ENCODE measurements around the gene ASS1.
"Not testable (repeated sequence)": the region's sequence is repeated elsewhere in the genome, so short reads cannot be mapped to it uniquely, and the experiment has no call there.

The ASS1 gene

DNA sequence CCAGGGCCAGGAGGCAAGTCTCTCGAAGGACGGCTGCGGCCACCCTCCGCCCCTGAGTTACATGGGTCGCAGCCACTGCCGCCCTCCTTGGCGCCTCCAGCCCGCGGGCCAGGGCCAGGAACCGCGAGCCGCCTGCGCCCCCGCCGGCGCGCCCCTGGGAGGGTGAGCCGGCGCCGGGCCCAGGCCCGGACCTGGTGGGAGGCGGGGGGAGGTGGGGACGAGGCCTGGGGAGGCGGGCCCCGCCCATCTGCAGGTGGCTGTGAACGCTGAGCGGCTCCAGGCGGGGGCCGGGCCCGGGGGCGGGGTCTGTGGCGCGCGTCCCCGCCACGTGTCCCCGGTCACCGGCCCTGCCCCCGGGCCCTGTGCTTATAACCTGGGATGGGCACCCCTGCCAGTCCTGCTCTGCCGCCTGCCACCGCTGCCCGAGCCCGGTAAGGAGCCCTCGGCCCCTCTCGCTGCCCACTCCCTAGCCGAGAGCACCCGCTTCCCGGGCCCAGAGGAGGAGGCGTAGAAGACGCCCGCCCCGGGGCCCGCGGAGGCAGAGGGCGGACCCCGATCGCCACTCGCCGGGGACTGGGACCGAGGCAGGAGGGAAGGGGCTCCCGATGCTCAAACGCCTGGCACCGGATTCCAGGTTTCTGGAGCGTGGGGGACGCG, at the start of gene ASS1:
Gene ASS1, plus strand, starts transcription at position 397 of the 657 bp plus-strand sequence. CDS start 7,268 bp downstream, outside the sequence.
- DNase-seq: peak; percentile 60

DNA sequence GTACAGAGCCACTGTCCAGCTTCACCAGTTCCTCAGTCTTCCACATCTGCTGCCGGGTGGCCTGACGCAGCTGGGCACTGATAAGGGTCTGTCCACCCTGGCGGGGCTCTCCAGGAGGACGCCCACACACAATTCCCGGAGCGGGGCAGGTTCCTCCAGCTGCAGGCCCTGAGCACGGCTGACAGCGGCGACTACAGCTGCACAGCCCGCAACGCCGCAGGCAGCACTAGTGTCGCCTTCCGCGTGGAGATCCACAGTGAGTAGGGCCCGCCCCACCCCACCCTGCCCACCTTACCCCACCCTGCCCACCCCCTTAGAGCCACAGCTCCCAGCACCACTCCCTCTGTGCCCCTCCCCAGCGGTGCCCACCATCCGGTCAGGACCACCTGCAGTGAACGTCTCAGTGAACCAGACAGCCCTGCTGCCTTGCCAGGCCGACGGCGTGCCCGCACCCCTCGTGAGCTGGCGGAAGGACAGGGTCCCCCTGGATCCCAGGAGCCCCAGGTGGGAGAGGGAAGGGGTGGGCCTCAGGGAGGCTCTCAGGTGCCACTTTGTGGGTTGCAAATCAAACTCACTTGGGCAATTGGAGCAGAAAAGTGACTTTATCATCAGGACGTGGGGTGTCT, 48.8 kb upstream of the ASS1 start:
- DNase-seq: no peak

DNA sequence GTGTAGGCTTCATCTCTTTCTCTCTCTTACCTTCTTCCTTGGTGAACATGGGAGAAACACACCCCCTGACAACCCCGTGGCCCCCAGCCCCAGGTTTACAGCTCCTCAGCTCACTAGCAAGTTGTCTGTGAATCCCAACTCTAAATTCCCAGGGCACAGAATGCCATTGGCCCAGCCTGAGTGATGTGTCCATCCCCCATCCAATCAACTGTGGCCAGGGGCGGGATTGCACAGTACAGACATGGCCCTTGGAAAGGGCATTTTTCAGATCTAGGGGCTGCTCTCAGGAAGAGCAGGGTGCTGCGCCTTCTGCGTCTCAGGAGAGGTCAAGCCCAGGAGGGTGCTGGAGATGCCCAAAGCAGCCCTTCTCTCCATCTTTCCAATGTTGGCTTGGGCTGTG, 48.2 kb upstream of the ASS1 start:
- DNase-seq: peak; percentile 13

DNA sequence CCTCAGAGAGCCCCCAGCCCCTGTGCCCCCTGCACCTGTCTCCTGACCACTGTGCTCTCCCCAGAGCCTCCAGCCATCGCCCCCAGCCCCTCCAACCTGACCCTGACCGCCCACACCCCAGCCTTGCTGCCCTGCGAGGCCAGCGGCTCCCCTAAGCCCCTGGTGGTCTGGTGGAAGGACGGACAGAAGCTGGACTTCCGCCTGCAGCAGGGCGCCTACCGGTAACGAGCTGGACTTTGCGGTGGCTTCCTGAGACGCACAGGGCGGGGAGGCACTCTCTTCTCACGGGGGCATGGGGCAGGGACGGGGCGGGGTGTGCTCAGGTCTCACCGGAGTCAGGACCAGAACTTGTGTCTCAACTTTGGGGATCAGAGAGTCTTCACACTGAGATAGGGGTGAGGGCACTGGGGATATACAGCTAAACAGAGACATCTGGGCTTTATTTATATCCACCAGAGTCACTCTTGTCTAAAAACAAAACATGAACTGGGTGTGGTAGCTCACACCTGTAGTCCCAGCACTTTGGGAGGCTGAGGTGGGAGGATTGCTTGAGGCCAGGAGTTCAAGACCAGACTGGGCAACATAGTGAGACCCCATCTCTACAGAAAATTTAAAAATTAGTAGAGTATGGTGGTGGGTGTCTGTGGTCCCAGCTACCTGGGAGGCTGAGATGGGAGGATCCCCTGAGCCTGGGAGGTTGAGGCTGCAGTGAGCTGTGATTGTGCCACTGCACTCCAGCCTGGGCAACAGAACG, 46.1 kb upstream of the ASS1 start:
- DNase-seq: no peak

DNA sequence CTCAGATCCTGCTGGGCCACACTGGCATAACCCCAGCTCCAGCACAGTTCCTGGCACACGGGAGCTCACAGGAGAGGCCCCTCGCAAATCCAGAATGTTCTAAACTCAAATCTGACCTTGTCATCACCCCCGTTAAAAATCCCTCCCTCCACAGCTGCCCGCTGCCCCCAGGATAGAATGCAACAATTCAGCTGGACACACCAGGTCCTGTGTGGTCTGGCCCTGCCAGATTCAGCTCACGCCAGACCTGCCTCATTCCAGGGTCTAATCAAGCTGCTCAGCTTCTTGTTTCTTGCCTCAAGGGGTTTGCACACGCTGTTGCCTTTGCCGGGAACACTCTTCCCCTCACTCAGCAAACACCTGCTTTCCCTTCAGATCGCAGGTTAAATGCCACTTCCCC, 45.0 kb upstream of the ASS1 start:
- DNase-seq: no peak

DNA sequence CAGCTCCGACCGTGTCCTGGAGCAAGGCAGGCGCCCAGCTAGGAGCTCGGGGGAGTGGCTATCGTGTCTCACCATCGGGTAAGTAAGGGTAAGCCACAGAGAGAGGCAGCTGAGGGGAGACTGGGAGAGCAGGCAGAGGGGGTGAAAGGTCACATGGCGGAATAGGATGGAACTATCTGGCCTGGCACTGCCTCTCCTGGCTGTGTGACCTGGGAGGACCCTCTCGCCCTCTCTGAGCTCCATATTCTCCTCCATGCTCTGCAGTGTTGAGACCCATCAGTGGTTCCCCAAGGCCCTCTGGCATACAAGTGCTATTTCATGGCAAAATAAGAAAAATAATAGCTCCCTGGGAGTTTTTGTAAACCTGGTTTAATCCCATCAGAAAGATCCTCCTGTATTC, 43.9 kb upstream of the ASS1 start:
- no peak for DNase-seq

DNA sequence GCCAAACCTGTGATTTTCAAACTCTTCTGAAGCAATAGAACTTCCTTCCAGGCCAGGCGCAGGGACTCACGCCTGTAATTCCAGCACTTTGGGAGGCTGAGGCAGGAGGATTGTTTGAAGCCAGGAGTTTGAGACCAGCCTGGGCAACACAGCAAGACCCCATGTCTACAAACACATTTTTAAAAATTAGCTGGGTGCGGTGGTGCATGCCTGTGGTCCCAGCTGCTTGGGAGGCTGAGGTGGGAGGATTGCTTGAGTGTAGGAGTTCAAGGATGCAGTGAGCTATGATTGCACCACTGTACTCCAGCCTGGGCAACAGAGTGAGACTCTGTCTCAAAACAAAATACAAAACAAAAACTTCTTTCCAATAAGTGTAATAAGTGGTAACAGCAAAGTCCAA, 43.0 kb upstream of the ASS1 start:
- DNase-seq: not testable (repeated sequence)

DNA sequence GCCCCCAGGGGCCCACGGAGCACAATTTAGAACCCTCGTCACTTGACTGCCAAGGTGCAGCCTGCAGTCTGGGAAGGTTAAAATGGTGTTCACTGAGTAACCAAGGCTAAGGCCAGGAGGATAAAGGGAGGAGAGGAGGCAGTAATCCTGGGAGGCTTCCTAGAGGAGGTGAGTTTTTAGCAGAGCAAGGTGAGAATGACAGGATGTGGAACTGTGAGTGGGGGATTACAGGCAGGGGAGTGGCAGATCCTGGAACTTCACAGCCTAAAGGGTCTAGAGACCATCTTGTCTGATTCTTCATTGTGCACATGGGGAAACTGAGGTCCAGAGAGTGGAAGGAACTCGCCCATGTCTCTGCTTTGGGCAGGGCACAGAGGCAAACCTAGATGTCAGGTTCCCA, 42.5 kb upstream of the ASS1 start:
- DNase-seq: no peak

DNA sequence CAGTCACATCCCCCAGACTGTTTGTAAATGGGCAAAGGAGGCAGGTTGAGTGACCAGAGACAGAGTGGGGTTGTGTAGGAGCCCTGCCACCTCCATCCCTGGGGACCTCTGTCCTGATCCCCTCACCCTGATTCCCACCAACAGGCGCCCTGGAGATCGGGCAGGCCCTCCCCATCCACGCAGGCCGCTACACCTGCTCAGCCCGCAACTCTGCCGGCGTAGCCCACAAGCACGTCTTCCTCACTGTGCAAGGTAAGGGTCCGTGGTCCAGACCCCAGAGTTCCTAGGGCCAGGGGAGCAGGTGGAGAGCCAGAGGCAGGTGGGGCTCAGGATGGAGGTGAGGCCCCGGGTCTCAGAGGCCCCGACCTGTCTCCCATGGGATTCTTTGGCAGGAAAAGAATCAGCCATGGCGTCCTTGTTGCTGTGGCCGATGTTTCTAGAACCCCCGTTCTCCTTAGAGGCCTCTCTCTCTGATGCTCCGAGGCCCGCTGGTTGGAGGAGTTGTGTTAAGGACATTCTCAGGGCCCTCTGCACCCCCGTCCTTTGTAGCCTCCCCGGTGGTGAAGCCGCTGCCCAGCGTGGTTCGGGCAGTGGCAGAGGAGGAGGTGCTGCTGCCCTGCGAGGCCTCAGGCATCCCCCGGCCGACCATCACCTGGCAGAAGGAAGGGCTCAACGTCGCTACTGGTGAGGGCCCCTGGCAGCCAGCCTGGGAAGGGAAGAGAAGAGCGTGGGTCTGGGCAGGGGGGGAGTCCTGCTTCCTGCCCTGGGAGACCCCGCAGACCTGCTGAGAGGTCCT, 41.9 kb upstream of the ASS1 start:
- DNase-seq: no peak

DNA sequence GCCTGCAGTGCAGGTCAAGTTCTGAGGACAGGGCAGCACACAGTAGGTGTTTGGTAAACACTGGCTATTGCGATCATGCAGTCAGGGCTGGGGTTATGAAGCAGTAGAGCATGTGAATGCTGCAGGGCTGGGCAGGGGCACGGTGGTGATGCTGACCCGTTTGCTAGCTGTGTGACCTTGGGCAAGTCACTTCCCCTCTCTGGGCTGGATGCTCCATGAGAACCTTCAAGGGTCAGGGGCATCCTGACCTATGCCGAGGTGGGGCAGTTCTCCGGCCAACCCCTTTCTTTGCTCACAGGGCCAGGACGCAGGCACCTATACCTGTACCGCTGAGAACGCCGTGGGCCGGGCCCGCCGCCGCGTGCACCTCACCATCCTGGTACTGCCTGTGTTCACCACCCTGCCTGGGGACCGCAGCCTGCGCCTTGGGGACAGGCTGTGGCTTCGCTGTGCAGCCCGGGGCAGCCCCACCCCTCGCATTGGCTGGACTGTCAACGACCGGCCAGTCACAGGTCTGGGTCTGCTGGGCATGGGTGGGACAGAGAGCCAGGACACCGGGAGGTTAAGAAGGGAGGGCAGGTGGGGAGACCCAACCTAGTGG, 39.0 kb upstream of the ASS1 start:
- DNase-seq: no peak

DNA sequence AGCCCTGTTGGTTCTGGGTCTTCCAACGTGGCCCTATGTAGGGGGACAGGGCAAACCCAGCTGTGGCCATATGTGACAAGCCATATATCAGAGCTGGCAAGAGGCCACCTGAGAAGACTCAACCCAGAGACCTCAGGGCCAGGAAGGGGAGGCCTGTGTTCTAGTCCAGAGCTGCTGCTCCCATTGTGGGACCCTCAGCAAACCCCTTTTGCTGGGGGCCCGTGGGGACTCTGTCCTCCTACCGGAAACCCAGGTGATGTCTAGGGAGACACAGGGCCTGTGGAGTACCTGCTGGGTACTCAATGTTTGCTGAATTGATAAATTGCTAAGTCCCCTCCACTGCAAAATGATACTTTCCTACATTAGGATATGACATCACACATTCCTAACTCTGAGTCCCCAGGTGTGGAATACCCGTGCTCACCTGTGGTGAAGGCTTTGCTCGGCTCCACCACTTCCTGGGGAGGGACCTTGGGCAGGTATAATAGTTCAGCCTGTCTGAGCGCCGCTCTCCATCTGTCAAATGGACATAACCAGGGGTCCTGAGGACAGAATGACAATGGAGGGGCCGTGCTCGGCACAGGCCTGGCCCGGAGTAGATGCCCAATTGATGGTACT, 38.4 kb upstream of the ASS1 start:
- no peak for DNase-seq

DNA sequence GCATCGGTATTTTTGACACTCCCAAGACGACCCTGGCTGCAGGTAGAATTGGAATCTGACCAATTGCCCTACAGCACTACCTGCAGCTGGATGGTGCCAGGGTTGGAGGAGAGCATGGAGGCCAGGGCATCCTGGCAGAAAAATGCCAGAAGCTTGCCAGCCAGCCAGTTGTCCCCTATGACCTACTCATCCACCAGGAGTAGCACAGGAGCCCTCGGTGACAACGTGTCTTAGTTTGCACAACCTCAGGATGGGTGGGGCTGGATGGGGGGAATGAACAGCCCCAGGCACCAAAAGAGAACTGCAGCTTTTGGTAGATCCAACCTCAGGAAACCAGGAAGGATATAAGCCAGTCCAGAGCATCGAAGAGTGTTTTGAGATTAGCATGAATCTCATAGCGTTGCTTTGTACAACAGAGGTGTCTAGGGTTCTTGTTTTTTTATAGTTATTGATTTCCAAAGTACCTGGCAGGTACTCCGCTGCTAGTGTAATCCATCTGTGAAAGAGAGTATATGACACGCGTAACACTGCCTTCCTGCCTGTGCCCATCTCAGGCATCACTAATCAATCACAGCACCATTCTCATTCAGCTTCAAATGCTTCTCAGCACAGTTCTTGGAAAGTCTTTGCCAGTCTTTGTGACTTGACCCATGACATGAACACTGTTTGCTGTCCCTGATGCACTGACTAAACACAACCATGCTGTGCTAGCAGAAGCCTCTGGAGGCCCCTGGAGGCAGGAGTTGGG, 36.7 kb upstream of the ASS1 start:
- DNase-seq: no peak

DNA sequence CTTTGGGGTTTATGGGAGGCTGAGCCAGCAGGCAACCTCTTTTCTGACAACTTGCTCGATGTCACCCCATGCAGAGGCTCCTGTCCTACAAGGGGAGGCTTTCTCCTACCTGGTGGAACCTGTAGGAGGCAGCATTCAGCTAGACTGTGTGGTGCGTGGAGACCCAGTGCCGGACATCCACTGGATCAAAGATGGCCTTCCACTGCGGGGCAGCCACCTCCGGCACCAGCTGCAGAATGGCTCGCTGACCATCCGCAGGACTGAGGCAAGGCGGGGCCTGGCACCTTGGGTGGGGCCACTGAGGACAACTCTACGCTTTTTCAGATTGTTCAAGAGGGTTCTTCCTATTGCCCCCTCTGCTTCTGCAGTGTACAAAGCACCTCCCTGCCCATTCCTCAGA, 36.1 kb upstream of the ASS1 start:
- no peak for DNase-seq

DNA sequence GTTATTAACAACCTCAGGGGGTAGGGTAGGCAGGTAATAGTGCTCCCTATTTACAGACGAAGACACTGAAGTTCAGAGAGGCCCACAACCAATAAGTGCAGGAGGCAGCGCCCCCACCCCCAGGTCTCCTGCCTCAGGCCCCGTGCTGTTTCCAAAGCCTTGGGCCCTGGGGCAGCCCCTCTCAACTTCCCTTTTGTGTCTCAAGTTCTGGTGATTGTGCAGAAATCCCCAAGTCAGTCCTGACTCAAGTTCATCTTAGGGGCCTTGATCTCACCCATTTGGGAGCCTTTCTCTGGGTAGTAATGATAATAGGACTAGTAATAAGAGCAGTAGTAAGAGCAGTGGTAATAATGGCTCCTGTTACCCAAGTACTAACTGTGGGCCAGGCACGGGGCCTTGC, 35.5 kb upstream of the ASS1 start:
- no peak for DNase-seq

DNA sequence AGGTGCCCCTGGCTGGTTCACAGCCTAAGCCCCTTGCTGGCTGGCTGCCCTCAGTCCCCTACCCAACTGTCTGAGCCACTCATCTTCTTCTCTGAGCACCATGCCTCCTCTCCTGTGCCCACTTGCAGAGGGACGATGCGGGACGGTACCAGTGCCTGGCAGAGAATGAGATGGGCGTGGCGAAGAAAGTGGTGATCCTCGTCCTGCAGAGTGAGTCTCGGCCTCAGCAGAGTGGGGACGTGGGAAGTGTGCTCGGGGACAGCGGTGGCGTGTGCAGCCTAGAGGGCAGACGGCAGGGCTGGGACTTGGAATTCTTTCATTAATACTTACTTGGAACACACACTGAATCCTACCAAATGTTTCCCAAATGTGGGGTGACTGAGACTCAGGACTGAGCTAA, 34.3 kb upstream of the ASS1 start:
- no peak for DNase-seq

DNA sequence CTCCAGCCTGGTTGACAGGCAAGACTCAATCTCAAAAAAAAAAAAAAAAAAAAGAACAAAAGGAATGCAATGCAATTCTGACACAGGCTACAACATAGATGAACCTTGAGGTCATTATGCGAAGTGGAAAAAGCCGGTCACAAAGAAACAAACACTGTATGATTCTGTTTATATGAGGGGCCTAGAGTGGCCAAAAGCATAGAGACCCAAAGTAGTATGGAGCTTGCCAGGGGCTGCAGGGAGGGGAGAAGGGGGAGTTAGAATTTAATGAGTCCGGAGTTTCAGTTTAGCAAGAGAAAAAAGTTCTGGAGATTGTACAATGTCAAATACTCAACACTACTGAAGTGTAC, 33.2 kb upstream of the ASS1 start:
- no peak for DNase-seq

DNA sequence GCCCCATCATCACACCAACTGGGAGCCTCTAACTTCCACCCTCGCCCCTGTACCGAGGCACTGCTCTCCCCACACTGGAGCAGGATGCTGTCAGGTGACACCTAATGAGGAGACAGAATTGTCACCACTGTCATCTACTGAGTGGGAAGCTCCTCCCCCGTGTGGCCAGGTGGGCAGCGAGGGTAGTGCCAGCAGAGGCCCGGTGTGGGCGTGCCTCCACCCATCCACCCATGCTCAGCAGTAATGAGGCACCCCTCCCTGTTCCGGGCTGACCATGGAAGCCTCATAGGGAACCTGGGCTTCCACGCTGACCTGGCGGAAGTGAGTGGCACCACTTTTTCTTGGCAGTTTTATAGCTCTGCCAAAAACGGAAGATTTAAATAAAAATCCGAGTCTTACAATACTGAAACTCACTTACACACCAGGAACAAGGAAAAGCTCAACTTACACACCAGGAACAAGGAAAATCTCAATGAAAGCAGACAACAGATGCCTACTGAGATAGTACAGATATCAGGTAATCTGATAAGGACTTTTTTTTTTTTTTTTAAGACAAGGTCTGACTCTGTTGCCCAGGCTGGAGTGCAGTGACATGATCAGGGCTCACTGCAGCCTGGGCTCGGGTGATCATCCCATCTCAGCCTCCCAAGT, 30.6 kb upstream of the ASS1 start:
- no peak for DNase-seq

DNA sequence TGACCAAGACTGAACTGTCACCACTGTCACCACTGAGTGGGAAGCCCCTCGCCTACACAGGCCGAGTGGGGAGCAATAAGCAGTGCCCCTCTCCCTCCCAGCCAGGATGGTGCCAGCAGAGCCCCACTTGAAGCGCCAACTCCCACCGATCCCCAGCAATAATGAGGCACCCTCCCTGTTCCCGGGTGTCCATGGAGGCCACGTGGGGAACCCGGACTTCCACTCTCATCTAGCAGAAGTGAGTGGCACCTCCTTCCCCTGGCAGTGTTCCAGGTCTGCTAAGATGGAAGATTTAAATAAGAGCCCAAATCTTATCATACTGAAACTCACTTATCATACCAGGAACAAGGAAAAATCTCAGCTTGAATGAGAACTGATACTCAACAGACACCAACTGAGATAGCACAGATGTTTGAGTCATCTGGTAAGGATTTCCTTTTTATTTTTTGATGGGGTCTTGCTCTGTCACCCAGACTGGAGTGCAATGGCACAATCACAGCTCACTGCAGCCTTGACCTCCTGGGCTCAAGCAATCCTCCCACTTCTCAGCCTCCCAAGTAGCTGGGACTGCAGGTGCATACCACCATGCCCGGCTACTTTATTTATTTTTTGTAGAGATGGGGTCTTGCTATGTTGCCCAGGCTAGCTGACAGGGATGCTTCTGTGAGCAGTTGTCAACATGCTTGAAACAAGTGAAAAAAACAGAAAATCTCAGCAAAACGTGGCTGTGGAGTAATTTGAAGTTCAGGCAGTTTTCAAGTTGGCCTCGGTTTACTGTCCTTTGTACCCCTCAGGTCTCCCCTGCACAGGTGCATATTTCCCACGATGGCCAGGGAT, 29.6 kb upstream of the ASS1 start:
- no peak for DNase-seq

DNA sequence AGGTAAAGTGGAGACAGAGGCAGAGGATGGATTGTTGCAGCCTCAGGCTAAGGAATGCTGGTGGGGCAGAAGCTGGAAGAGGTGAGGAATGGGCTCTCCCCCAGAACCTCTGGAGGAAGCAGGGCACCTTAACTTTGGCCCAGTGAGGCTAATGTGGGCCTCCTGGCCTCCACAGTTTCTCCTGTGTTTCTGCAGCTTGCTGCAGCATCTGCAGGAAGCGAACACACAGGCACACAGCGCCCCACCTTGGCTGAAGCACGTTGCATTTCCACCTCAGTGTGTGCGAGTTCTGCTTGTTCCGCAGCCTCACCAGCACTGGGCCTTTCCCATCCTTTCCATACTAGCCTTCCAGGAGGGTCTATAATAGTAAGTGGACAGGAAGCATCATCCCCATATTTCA, 27.2 kb upstream of the ASS1 start:
- no peak for DNase-seq

DNA sequence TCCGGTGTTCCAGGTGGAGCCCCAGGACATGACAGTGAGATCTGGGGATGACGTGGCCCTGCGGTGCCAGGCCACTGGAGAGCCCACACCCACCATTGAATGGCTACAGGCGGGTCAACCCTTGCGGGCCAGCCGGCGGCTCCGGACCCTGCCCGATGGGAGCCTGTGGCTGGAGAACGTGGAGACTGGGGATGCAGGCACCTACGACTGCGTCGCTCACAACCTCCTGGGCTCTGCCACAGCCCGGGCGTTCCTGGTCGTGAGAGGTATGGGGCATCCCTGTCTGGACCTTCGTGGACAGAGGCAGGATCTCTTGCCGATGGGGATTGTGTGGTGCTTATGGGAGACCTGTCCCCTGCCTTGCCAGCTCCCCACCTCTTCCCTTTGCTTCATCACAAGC, 26.0 kb upstream of the ASS1 start:
- no peak for DNase-seq
